Uterus (tissue), 4 donors: ENCODE results near the gene GALNTL6. TPM values are rescaled to one million over a fixed set of nuclear protein-coding genes. Genes with fewer than 3 reads are reported as not detected.

ENCODE experiments used
- DNase-seq, 2 donors: peaks; one replicate each; pipeline ENCODE4 v3.0.0-alpha.2; 2019 to 2020
- H3K27ac ChIP-seq, 2 donors: fragments of 200-600 bp; sonication (generic); 1 replicate in 1 of 2; 2 replicates in 1 of 2; pipeline ENCODE4 v1.5.1; 2016 to 2018
- H3K27me3 ChIP-seq, 2 donors: fragments of 200-600 bp; sonication (generic); one replicate each; pipeline ENCODE4 v1.5.1; 2018 to 2019; ENCODE audit warnings: control low read depth in 1 of 2
- H3K36me3 ChIP-seq, 2 donors: fragments of 200-600 bp; sonication (generic); one replicate each; pipeline ENCODE4 v1.5.1; 2019; ENCODE audit warnings: control low read depth in 1 of 2
- H3K4me1 ChIP-seq, 2 donors: fragments of 200-600 bp; sonication (generic); one replicate each; pipeline ENCODE4 v1.5.1; 2018 to 2019; ENCODE audit warnings: control low read depth in 1 of 2
- H3K4me3 ChIP-seq, 2 donors: fragments of 200-600 bp; sonication (generic); 1 replicate in 1 of 2; 2 replicates in 1 of 2; pipeline ENCODE4 v1.5.1; 2018 to 2019; ENCODE audit warnings: mild to moderate bottlenecking in 1 of 2
- H3K9me3 ChIP-seq, 2 donors: fragments of 200-600 bp; sonication (generic); one replicate each; pipeline ENCODE4 v1.5.1; 2019; ENCODE audit warnings: control low read depth in 1 of 2
- CTCF ChIP-seq, 4 experiments: fragments of 200-600 bp in 2 of 4; fragments of 450-650 bp in 2 of 4; sonication (generic) in 2 of 4; IDR thresholded peaks; one replicate each; pipeline ENCODE4 v1.5.1; 2016 to 2019; ENCODE audit warnings: antibody characterized with exemption in 4 of 4, mild to moderate bottlenecking in 2 of 4, moderate library complexity in 1 of 4
- POLR2A ChIP-seq, 2 donors: fragments of 450-650 bp; IDR thresholded peaks; one replicate each; pipeline ENCODE4 v1.6.1; 2016; ENCODE audit warnings: antibody characterized with exemption in 2 of 2, mild to moderate bottlenecking in 1 of 2, moderate library complexity in 1 of 2
- intact Hi-C: fragments of 100-400 bp; cut with DNase I; formaldehyde crosslinking; loops from one replicate; pipeline ENCODE4 v1.15.1; 2023; ENCODE audit warnings: low total_unique reads
- total RNA-seq, 4 donors: library from RNA; depleted of rRNA in 3 of 4; stranded (reverse); fragments of >200 nt in 3 of 4; gene quantifications; one replicate each; pipeline versions ENCODE4 v1.1.0 to v1.2.4, GENCODE V29; 2014 to 2023
- donor health status: DM: yes; HTN: yes; CAD: no.

GALNTL6 gene
- total RNA-seq, 4 donors from 2014 or later, result 2.6 TPM; not detected in 3

GRCh38 chr4:172758586-172759340, 945.6 kb downstream of the GALNTL6 start:
- no peaks in the 10 kb centered on the region for H3K36me3 ChIP-seq
- H3K27ac ChIP-seq, result no peak overlapping the region
- TF ChIP-seq CTCF (IDR thresholded peaks at IDR 0.05) (no peak), POLR2A (IDR thresholded peaks at IDR 0.05) (no peak)
- DNase-seq, result no peak
- H3K9me3 ChIP-seq, result no peaks in the 10 kb centered on the region
- H3K27me3 ChIP-seq, result no peaks in the 10 kb centered on the region
- intact Hi-C loops, result no loop called here
- no peak overlapping the region for H3K4me3 ChIP-seq
- no peaks in the 10 kb centered on the region for H3K4me1 ChIP-seq

GRCh38 chr4:172760512-172760911, 947.3 kb downstream of the GALNTL6 start:
- intact Hi-C loops, result no loop called here
- H3K27ac ChIP-seq, result no peak overlapping the region
- no peak for TF ChIP-seq POLR2A (IDR thresholded peaks at IDR 0.05)
- TF ChIP-seq CTCF (IDR thresholded peaks at IDR 0.05), result no peak
- no peaks in the 10 kb centered on the region for H3K4me1 ChIP-seq
- no peak for DNase-seq
- no peaks in the 10 kb centered on the region for H3K9me3 ChIP-seq
- no peak overlapping the region for H3K4me3 ChIP-seq
- no peaks in the 10 kb centered on the region for H3K36me3 ChIP-seq
- H3K27me3 ChIP-seq, result no peaks in the 10 kb centered on the region

- Histone ChIP-seq H3K27me3 (no peaks in the 10 kb centered on the region), H3K4me3 (no peak overlapping the region), H3K4me1 (no peaks in the 10 kb centered on the region), H3K9me3 (no peaks in the 10 kb centered on the region), H3K27ac (no peak overlapping the region), H3K36me3 (no peaks in the 10 kb centered on the region)
- TF ChIP-seq POLR2A (IDR thresholded peaks at IDR 0.05), result no peak
- TF ChIP-seq CTCF (IDR thresholded peaks at IDR 0.05), result no peak
- intact Hi-C loops, result no loop called here
- no peak for DNase-seq
These were observed 949.7 kb downstream of the GALNTL6 start for GRCh38 chr4:172762895-172763294.

- H3K4me3 ChIP-seq, result no peak overlapping the region
- TF ChIP-seq POLR2A (IDR thresholded peaks at IDR 0.05) (no peak), CTCF (IDR thresholded peaks at IDR 0.05) (no peak)
These were observed 957.6 kb downstream of the GALNTL6 start for GRCh38 chr4:172770787-172771186.

GRCh38 chr4:172772781-172773180, 959.6 kb downstream of the GALNTL6 start:
- Histone ChIP-seq H3K27me3 (no peaks in the 10 kb centered on the region), H3K4me1 (no peaks in the 10 kb centered on the region), H3K4me3 (no peak overlapping the region), H3K36me3 (no peaks in the 10 kb centered on the region), H3K9me3 (no peaks in the 10 kb centered on the region), H3K27ac (no peak overlapping the region)
- intact Hi-C loops, result no loop called here
- no peak for DNase-seq
- no peak for TF ChIP-seq CTCF (IDR thresholded peaks at IDR 0.05)
- TF ChIP-seq POLR2A (IDR thresholded peaks at IDR 0.05), result no peak

More at GRCh38 chr4:172770787-172771186, 957.6 kb downstream of the GALNTL6 start:
- Histone ChIP-seq H3K36me3 (no peaks in the 10 kb centered on the region), H3K27ac (no peak overlapping the region), H3K9me3 (no peaks in the 10 kb centered on the region), H3K27me3 (no peaks in the 10 kb centered on the region), H3K4me1 (no peaks in the 10 kb centered on the region)
- intact Hi-C loops, result no loop called here
- no peak for DNase-seq
